ENCODE data around the gene ISYNA1.

DNA sequence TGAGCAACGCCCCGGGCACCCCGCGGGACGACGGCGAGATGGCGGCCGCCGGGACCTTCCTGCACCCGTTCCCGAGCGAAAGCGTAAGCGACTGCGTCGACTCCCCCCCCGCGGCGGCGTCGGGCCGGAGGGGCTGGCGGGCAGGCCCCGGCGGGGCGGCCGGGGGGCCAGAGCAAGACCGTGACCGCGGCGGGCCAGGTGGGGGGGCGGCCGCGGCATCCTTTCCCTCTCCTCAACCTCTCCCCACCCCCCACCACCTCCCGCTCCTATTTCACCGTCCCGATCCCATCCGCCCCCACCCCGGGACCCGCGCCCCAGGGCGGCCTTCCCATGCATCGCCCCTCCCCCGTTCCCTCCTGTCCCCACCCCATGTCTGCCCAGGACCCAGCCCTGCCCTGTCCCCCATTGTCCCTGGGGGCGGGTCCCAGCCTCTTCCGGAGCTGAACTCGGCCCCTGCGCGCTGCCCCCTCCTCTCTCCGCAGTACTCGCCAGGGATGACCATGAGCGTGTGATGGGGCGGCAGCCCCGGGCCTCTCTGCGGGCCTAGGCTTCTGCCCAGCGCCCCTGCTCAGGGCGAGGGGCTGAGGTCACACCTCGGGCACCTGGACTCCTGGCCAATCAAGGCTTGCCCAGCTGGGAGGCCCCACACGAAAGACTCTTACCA, 4.1 kb downstream of the ISYNA1 start:
- no peak for TF ChIP-seq CTCF (IDR thresholded peaks at IDR 0.05)
- TF ChIP-seq POLR2A (IDR thresholded peaks at IDR 0.05) = no peak

Data from Peyer's patch (tissue), 4 donors.